Umbilical cord (tissue), 2 donors: ENCODE data around the gene VAMP5. TPM values are rescaled to one million over a fixed set of nuclear protein-coding genes. Genes with fewer than 3 reads are reported as not detected.

ENCODE experiments used
- DNase-seq: peaks from one replicate; pipeline ENCODE4 v3.0.0-alpha.2; 2015; ENCODE audit warnings: low spot score
- total RNA-seq: library from RNA; depleted of rRNA; stranded (reverse); fragments of >200 nt; gene quantifications from one replicate; pipeline ENCODE4 v1.2.3, GENCODE V29; 2014; ENCODE audit warnings: low replicate concordance; ENCODE audit not compliant: insufficient read depth

VAMP5 gene
- total RNA-seq, 1 donor from 2014 or later: 20.0 TPM

DNA sequence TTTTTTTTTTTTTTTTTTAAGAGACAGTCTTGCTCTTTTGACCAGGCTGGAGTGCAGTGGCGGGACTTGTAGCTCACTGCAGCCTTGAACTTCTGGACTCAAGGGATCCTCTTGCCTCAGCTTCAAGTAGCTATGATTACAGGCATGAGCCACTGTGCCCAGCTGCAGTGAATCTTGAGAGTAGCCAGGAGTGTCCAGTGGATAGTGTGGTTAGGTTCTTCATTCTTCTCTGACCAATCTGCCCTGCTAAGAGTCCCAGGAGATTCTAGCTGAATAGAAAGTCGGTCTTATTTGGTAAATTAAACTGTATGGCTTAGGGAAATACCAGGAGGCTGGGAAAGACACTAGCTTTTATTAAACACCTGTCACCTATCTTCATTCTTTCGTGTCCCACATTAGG is 47.1 kb downstream of the VAMP5 start:
- no peak for DNase-seq

DNA sequence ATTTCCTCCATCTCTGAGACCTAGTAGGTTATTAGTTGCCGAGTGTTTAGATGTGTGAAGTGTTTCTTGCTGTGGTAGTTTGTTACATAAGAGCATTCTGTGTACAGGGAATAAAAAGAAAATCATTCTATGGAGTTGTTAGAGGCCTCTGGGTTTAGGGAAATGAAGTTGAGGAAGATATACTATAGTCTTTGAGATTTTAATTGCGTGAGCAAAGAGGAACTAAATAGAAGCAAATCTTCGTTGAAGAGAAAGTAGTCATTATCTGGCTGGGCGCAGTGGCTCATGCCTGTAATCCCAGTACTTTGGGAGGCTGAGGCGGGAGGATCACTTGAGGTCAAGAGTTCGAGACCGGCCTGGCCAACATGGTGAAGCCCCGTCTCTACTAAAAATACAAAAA is 50.8 kb downstream of the VAMP5 start:
- no peak for DNase-seq

DNA sequence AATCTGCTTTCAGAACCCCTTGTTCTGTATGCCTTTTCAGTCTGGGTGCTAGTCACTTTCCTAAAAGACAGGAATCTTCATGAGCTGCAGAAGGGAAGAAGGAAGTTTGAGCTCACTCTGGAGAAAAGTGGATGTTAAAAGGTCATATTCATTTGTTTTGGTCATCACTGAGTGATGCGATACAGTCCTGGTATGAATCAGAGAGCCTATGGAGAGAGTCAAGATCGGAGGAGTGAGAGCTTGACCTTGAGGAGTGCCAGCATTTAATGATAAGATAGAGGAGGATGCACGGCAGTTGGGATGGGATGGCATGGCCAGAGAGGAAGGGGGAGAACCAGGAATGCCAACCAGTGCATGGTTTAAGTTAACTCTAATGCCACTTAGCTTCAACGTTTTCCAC is 51.4 kb downstream of the VAMP5 start:
- no peak for DNase-seq

DNA sequence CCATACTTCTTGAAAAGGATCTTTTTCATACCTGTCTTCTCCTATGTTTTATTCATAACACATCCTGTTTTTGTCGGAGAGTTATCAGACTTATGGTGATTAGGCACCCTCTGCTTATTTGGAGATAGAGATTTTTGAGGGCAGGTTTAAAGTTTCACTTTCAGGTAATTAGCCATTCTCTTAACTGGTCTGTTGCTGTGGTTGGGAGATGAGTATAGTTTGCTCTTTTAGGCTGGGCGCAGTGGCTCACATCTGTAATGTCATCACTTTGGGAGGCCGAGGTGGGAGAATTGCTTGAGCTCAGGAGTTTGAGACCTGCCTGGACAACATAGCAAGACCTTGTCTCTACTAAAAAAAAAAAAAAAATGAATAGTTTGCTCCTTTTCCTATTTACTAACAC is 58.5 kb downstream of the VAMP5 start:
- DNase-seq: no peak

Other genes with a start within 250 kb of the VAMP5 start
- 55.1 TPM for gene RETSAT, start 229.9 kb upstream of the VAMP5 start, total RNA-seq
- gene ELMOD3, start 229.7 kb upstream of the VAMP5 start, total RNA-seq: 27.0 TPM
- gene CAPG, start 174.1 kb upstream of the VAMP5 start, total RNA-seq: 58.5 TPM
- gene SH2D6, start 165.7 kb upstream of the VAMP5 start, total RNA-seq: 4.6 TPM
- 67.7 TPM for gene MAT2A, start 45.3 kb upstream of the VAMP5 start, total RNA-seq
- gene GGCX, start 22.9 kb upstream of the VAMP5 start, total RNA-seq: 51.5 TPM
- gene VAMP8, start 6.8 kb upstream of the VAMP5 start, total RNA-seq: 25.5 TPM
- 76.3 TPM for gene RNF181, start 11.3 kb downstream of the VAMP5 start, total RNA-seq
- gene TMEM150A, start 18.3 kb downstream of the VAMP5 start, total RNA-seq: 3.4 TPM
- 23.6 TPM for gene C2orf68, start 27.6 kb downstream of the VAMP5 start, total RNA-seq
- 58.0 TPM for gene USP39, start 31.8 kb downstream of the VAMP5 start, total RNA-seq
- 1.7 TPM for gene SFTPB, start 83.8 kb downstream of the VAMP5 start, total RNA-seq
- 2.2 TPM for gene GNLY, start 109.9 kb downstream of the VAMP5 start, total RNA-seq
- gene ATOH8, start 169.6 kb downstream of the VAMP5 start, total RNA-seq: 14.2 TPM